GM23338 (cell line): ENCODE measurements around the gene DLGAP4. TPM values are rescaled to one million over a fixed set of nuclear protein-coding genes. Genes with fewer than 3 reads are reported as not detected.

Experiments
- ATAC-seq: fragments of 200-7000 bp; cut with Tn5 transposase; 3 replicates; pipeline ENCODE4 v1.9.1; 2020
- DNase-seq: peaks from one replicate; pipeline ENCODE4 v3.0.0-alpha.2; 2015; ENCODE audit warnings: low spot score
- H2AFZ ChIP-seq: fragments of 200-600 bp; sonication (generic); 2 replicates; pipeline ENCODE4 v1.8.0; 2016; ENCODE audit warnings: antibody characterized with exemption, mild to moderate bottlenecking, moderate library complexity
- H3F3A ChIP-seq: fragments of 200-600 bp; sonication (generic); replicated peaks from 2 replicates; pipeline ENCODE4 v1.8.0; 2017; ENCODE audit warnings: antibody characterized with exemption, mixed run types, low read depth
- H3K27ac ChIP-seq: fragments of 200-600 bp; sonication (generic); 2 replicates; pipeline ENCODE4 v1.6.1; 2016; ENCODE audit warnings: low read depth
- H3K27me3 ChIP-seq: fragments of 200-600 bp; sonication (generic); 2 replicates; pipeline ENCODE4 v1.8.0; 2016; ENCODE audit warnings: mild to moderate bottlenecking, mixed run types, moderate library complexity; ENCODE audit not compliant: insufficient read depth
- H3K36me3 ChIP-seq: fragments of 200-600 bp; sonication (generic); 2 replicates; pipeline ENCODE4 v1.8.0; 2016; ENCODE audit warnings: mild to moderate bottlenecking; ENCODE audit not compliant: insufficient read depth
- H3K4me1 ChIP-seq: fragments of 200-600 bp; sonication (generic); 2 replicates; pipeline ENCODE4 v1.8.0; 2016; ENCODE audit warnings: mild to moderate bottlenecking, moderate library complexity; ENCODE audit not compliant: insufficient read depth
- H3K4me2 ChIP-seq: fragments of 200-600 bp; sonication (generic); 2 replicates; pipeline ENCODE4 v1.7.1; 2017; ENCODE audit warnings: mixed run types
- H3K4me3 ChIP-seq: fragments of 200-600 bp; sonication (generic); 2 replicates; pipeline ENCODE4 v1.6.1; 2016; ENCODE audit warnings: mixed run types
- H3K79me2 ChIP-seq: fragments of 200-600 bp; sonication (generic); replicated peaks from 2 replicates; pipeline ENCODE4 v1.8.0; 2017; ENCODE audit warnings: mild to moderate bottlenecking; ENCODE audit not compliant: insufficient read depth
- H3K9me2 ChIP-seq: fragments of 200-600 bp; sonication (generic); 2 replicates; pipeline ENCODE4 v1.8.0; 2017; ENCODE audit not compliant: insufficient read depth
- H4K20me1 ChIP-seq: fragments of 200-600 bp; sonication (generic); replicated peaks from 2 replicates; pipeline ENCODE4 v1.8.0; 2017; ENCODE audit warnings: mild to moderate bottlenecking; ENCODE audit not compliant: insufficient read depth
- H3K27ac Mint-ChIP-seq: 2 replicates; pipeline ENCODE4 v1.8.0; 2020; ENCODE audit warnings: inconsistent platforms, mild to moderate bottlenecking, moderate library complexity, mixed read lengths
- H3K27me3 Mint-ChIP-seq: 3 replicates; pipeline ENCODE4 v1.8.0; 2022; ENCODE audit warnings: low read depth, mild to moderate bottlenecking, moderate library complexity, mixed read lengths, inconsistent platforms; ENCODE audit not compliant: insufficient read depth, poor library complexity
- H3K36me3 Mint-ChIP-seq: 3 replicates; pipeline ENCODE4 v1.8.0; 2021; ENCODE audit warnings: low read depth, mild to moderate bottlenecking, inconsistent platforms, moderate library complexity, mixed read lengths
- H3K4me1 Mint-ChIP-seq: 3 replicates; pipeline ENCODE4 v1.8.0; 2020; ENCODE audit warnings: mild to moderate bottlenecking, inconsistent platforms, mixed read lengths
- H3K4me3 Mint-ChIP-seq: 3 replicates; pipeline ENCODE4 v1.8.0; 2021; ENCODE audit warnings: moderate library complexity, mild to moderate bottlenecking, inconsistent platforms, mixed read lengths
- H3K9me3 Mint-ChIP-seq: 3 replicates; pipeline ENCODE4 v1.8.0; 2020; ENCODE audit warnings: moderate library complexity, mild to moderate bottlenecking, inconsistent platforms, mixed read lengths
- CREB1 ChIP-seq: fragments of 250-450 bp; sonication (Bioruptor Pico); IDR thresholded peaks from 2 replicates; pipeline ENCODE4 v1.5.0; 2020; ENCODE audit warnings: low read depth, mild to moderate bottlenecking, moderate library complexity
- CTCF ChIP-seq, 2 experiments: fragments of 200-600 bp in 1 of 2; sonication (generic) in 1 of 2; conservative IDR thresholded peaks; 2 replicates each; pipeline versions ENCODE4 v1.5.1 to v1.6.1; 2016 to 2017; ENCODE audit warnings: antibody characterized with exemption in 2 of 2, low read depth in 2 of 2, mild to moderate bottlenecking in 2 of 2, moderate library complexity in 1 of 2
- ETS1 ChIP-seq: IDR thresholded peaks from 2 replicates; pipeline ENCODE4 v1.6.1; 2016; ENCODE audit warnings: antibody characterized with exemption
- EZH2 ChIP-seq: fragments of 200-600 bp; sonication (generic); IDR thresholded peaks from one replicate; pipeline ENCODE4 v1.8.0; 2017; ENCODE audit warnings: antibody characterized with exemption, mild to moderate bottlenecking, low read depth; ENCODE audit not compliant: unreplicated experiment
- EZH2phosphoT487 ChIP-seq: fragments of 200-600 bp; sonication (generic); IDR thresholded peaks from one replicate; pipeline ENCODE4 v1.8.1; 2018; ENCODE audit warnings: antibody characterized with exemption; ENCODE audit not compliant: unreplicated experiment
- JUNB ChIP-seq: IDR thresholded peaks from one replicate; pipeline ENCODE4 v1.6.1; 2016; ENCODE audit warnings: antibody characterized with exemption; ENCODE audit not compliant: unreplicated experiment
- NANOG ChIP-seq: IDR thresholded peaks from 2 replicates; pipeline ENCODE4 v1.6.1; 2016; ENCODE audit warnings: antibody characterized with exemption, borderline replicate concordance
- POLR2AphosphoS5 ChIP-seq: IDR thresholded peaks from 2 replicates; pipeline ENCODE4 v1.6.1; 2016; ENCODE audit warnings: antibody characterized with exemption, low read depth
- REST ChIP-seq: IDR thresholded peaks from one replicate; pipeline ENCODE4 v1.6.1; 2018; ENCODE audit warnings: antibody characterized with exemption; ENCODE audit not compliant: unreplicated experiment
- STAT1 ChIP-seq: IDR thresholded peaks from one replicate; pipeline ENCODE4 v1.6.1; 2016; ENCODE audit warnings: antibody characterized with exemption; ENCODE audit not compliant: unreplicated experiment
- ZNF114 ChIP-seq: fragments of 250-450 bp; sonication (Bioruptor Pico); IDR thresholded peaks from 2 replicates; pipeline ENCODE4 v1.5.0; 2020; ENCODE audit warnings: mild to moderate bottlenecking, moderate library complexity
- ZNF331 ChIP-seq: fragments of 250-450 bp; sonication (Bioruptor Pico); IDR thresholded peaks from 2 replicates; pipeline ENCODE4 v1.5.0; 2020; ENCODE audit warnings: low read depth, mild to moderate bottlenecking, moderate library complexity
- ZNF462 ChIP-seq: fragments of 250-450 bp; sonication (Bioruptor Pico); IDR thresholded peaks from 2 replicates; pipeline ENCODE4 v1.5.0; 2020; ENCODE audit warnings: mild to moderate bottlenecking, moderate library complexity
- polyA plus RNA-seq: library from polyadenylated mRNA; unstranded; fragments of >200 nt; fragmentation: Nextera tagmentation; extraction: Ambion mirVana; gene quantifications from 2 replicates; pipeline ENCODE4 v1.2.1, GENCODE V29; 2016
- total RNA-seq: library from RNA; depleted of rRNA; stranded (reverse); fragments of >200 nt; shearing (Covaris generic); gene quantifications from 2 replicates; pipeline ENCODE4 v1.2.3, GENCODE V29; 2014

DLGAP4 gene
- total and polyA plus RNA-seq, 2 experiments from 2014 or later: 46.1 to 52.2 TPM

DNA sequence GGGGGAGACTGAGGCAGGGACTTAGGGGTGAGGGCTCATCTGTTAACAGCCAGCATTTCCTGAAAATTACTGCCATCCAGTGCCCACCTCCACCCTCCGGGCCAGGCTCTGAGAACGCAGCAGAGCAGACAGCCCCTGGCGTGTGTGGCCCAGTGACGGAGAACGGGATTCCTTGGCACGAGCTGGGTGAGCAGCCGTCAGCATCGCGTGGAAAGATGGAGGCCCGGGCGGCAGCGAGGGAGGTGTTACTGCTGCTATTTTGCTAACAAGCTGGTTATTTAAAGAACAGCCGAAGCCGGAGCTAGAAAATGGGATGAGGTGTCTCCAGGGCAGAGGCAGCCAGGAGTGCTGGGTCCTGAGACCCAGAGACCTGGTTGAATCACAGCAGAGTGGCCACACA, 62.7 kb downstream of the DLGAP4 start:
- Histone ChIP-seq H3F3A (peaks cover 5% of the 10 kb centered on the region; the same call in 1 of the 2 replicates), H3K4me3 (no peak overlapping the region), H3K4me1 (peaks cover 11% of the 10 kb centered on the region; the same call in 1 of the 2 replicates), H4K20me1 (no peaks in the 10 kb centered on the region), H3K36me3 (no peaks in the 10 kb centered on the region), H2AFZ (no peak overlapping the region), H3K27me3 (no peaks in the 10 kb centered on the region), H3K79me2 (no peaks in the 10 kb centered on the region), H3K4me2 (peak overlapping the region; percentile 9; the same call in 1 of the 2 replicates), H3K27ac (peak overlapping the region; percentile 47; the same call in 1 of the 2 replicates), H3K9me2 (no peaks in the 10 kb centered on the region)
- Mint-ChIP-seq H3K9me3 (no peaks in the 10 kb centered on the region), H3K27me3 (peaks cover 12% of the 10 kb centered on the region), H3K4me3 (no peak overlapping the region), H3K4me1 (peaks cover 15% of the 10 kb centered on the region), H3K36me3 (no peaks in the 10 kb centered on the region), H3K27ac (peak overlapping the region; percentile 23; the same call in 1 of the 2 replicates)
- TF ChIP-seq ZNF114 (no peak), EZH2 (no peak), ZNF331 (CRISPR knock-in tag) (no peak), NANOG (no peak), CTCF (conservative IDR thresholded peaks at IDR 0.05; ENCODE audit: low read depth in 2 of 2) (no peak), EZH2phosphoT487 (no peak), POLR2AphosphoS5 (no peak), ZNF462 (CRISPR knock-in tag) (no peak), CREB1 (no peak), JUNB (no peak), STAT1 (no peak), ETS1 (no peak), REST (no peak)
- ATAC-seq: peak; percentile 17; the same call in 2 of the 3 replicates
- DNase-seq: no peak
